ENCODE results near the gene RNGTT.
A peak's percentile ranks its signal among the peaks of the same experiment; 100 is the strongest.
"Not testable (repeated sequence)": the region's sequence is repeated elsewhere in the genome, so short reads cannot be mapped to it uniquely, and the experiment has no call there.

Gene RNGTT

GRCh38 chr6:88741939-88742338 is 221.5 kb downstream of the RNGTT start:
- FAIRE-seq (no peak), DNase-seq (ENCODE audit: insufficient read length, low spot score) (no peak)

- DNase-seq (ENCODE audit: insufficient read length, low spot score) (no peak), FAIRE-seq (no peak)
These were observed 222.3 kb downstream of the RNGTT start for GRCh38 chr6:88741071-88741470.

DNA sequence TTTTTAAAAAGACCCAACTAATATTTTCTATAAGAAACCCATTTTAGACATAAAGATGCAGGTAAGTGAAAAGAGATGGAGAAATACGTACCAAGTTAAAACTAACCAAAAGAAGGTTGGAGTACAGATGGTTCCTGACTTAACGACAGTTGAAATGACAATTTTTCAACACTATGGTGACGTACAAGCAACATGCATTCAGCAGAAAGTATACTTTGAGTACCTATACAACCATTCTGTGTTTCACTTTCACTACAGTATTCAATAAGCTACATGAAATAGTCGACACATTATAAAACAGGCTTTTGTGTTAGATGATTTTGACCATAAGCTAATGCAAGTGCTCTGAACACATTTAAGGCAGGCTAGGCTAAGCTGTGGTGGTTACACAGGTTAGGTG is 228.9 kb downstream of the RNGTT start:
- no peak for FAIRE-seq

DNA sequence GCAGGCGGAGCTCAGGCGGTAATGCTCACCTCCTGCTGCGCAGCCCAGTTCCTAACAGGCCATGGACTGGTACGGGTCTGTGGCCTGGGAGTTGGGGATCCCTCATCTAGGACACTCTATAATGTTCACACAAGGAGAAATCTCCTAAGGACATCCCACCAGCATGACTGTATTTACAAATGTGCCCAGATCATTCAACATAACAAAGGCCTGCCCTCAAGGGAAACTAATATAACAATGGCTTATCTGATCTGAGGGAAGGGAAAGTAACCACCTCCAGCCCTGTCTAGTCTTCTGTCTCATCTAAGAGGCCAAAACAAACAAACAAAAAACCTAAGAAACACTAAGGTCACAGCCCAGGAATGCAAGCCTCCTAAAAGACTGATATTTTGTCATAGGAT is 232.8 kb downstream of the RNGTT start:
- peak; percentile 2 for DNase-seq (ENCODE audit: insufficient read length, low spot score)
- no peak for FAIRE-seq

More for the DNA sequence above, 228.9 kb downstream of the RNGTT start:
- no peak for DNase-seq (ENCODE audit: insufficient read length, low spot score)

DNA sequence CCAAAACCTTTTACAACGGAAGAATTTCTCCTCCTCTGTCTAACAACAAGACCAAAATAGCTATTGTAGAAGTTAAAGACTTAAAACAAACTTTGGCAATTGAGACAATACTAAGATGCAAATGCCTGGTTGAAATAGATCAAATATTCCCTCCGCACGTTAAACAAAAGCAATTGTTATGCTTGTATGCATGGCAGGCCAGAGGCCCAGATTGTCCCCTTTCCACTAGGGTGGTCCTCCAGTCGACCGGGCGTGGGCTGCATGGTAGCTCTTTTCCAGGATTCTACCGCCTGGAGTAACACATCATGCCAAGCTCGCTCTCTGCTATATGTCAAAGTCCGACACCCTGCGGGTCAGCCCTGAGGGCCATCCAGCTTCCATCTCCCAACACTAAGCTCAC is 234.7 kb downstream of the RNGTT start:
- DNase-seq (ENCODE audit: insufficient read length, low spot score) (no peak), FAIRE-seq (no peak)

- not testable (repeated sequence) for DNase-seq (ENCODE audit: insufficient read length, low spot score); FAIRE-seq
These were observed 237.0 kb downstream of the RNGTT start for GRCh38 chr6:88726409-88726808.

DNA sequence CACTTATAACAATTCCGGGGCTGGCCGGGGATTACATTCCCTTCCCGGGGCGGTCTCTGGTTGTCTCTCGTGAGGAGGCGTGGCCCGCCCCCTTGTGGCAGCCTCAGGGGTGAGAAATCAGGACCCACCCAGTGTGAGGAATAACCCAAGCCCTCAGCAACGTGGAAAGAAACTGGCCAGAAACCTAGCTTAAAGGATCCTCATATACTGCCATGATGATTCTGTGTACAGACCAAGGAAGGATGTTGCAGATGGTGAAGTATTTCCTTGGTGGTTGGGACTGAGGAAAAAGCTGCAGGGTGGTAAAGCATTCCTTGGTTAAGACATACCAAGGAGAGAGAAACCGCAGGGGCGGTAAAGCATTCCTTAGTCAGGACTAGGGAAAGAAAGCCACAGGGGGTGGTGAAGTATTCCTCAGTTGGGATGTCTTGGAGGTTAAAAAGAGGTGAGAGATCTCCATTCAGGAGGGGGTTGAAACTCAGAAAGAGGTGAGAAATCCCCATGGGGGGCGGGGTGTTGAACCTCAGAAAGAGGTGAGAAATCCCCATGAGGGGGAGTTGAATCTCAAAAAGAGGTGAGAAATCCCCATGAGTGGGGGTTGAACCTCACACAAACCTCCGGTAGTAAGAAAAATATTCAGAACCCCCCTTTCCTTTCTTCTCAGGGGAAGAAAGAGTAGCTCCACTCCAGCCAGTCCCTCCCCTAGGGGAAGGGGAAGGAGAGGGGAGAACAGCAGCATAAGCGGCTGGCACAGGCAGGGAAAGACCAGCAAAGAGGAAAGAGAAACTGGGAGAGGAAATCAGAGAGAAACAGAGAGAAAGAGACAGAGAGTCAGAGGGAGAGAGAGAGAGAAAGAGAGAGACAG is 238.1 kb downstream of the RNGTT start:
- DNase-seq (ENCODE audit: insufficient read length, low spot score), result no peak
- FAIRE-seq, result no peak

GRCh38 chr6:88722686-88723085 is 240.7 kb downstream of the RNGTT start:
- FAIRE-seq (no peak), DNase-seq (ENCODE audit: insufficient read length, low spot score) (no peak)

DNA sequence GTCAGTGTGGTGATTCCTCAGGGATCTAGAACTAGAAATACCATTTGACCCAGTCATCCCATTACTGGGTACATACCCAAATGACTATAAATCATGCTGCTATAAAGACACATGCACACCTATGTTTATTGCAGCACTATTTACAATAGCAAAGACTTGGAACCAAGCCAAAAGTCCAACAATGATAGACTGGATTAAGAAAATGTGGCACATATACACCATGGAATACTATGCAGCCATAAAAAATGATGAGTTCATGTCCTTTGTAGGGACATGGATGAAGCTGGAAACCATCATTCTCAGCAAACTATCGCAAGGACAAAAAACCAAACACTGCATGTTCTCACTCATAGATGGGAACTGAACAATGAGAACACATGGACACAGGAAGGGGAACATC is 247.0 kb downstream of the RNGTT start:
- DNase-seq (ENCODE audit: insufficient read length, low spot score); FAIRE-seq: not testable (repeated sequence)

DNA sequence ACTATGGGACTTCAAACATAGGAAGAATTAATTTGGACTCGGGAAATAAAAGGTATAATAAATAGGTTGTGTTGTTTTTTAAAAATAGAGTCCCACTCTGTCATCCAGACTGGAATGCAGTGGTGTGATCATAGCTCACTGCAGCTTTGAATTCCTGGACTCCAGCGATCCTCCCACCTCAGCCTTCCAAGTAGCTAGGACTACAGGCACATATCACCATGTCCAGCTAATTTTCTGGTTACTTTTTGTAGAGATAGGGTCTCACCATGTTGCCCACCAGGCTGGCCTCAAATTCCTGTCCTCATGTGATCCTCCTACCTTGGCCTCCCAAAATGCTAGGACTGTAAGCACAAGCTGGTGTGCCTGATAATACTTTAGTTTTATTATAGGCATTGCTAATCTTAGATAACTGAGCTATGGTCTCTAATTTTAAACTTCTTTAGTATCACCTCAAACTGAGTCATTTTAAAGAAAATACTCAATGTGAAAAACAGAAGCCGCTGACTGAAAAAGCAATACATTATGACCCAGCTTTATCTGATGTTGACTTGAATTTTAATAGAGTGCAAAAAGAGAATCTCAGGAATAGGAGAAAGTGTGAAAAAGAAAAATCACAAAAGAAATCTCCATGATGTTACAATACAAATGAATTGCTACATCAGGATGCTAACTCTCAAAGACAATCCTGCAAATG is 251.0 kb downstream of the RNGTT start:
- no peak for DNase-seq (ENCODE audit: insufficient read length, low spot score)

GRCh38 chr6:88709819-88710246 is 253.6 kb downstream of the RNGTT start:
- FAIRE-seq (no peak), DNase-seq (ENCODE audit: insufficient read length, low spot score) (no peak)

More for the DNA sequence above, 251.0 kb downstream of the RNGTT start:
- no peak for FAIRE-seq

GRCh38 chr6:88708197-88708744 is 255.1 kb downstream of the RNGTT start:
- no peak for FAIRE-seq
- no peak for DNase-seq (ENCODE audit: insufficient read length, low spot score)

DNA sequence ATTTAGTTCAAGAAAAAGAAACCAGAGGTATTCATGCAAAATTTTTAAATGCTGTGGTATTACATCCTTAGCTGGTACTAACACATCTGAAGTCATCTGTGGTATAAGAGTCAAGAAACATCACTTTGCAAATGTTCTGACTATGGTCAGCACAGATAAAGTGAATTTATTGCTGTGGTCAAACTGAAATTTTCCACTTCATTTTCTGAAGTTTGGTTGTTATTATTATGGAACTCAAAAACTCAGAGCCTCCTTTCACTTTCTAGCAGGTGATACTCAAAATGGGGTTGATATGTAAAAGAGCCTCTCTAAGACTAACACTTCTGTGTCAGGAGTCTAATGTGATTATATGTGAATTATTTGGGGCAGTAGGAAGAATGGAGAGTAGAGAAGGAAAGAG is 257.8 kb downstream of the RNGTT start:
- FAIRE-seq (no peak), DNase-seq (ENCODE audit: insufficient read length, low spot score) (no peak)

- no peak for FAIRE-seq
- no peak for DNase-seq (ENCODE audit: insufficient read length, low spot score)
These were observed 258.4 kb downstream of the RNGTT start for GRCh38 chr6:88704980-88705379.

DNA sequence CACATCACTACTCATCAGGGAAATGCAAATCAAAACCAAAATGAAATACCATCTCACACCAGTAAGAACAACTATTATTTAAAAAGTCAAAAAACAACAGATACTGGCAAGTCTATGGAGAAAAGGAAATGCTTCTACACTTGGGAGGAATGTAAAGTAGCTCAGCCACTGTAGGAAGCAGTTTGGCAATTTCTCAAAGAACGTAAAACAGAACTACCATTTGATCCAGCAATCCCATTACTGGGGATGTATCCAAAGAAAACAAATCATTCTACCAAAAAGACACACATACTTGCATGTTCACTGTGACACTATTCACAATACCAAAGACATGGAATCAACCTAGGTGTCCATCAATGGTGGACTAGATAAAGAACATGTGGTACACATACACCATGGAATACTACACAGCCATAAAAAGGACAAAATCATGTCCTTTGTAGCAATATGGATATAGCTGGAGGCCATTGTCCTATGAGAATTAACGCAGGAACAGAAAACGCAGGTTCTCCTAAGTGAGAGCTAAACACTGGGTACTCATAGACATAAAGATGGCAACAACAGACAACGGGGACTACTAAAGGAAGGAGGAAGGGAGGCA is 260.4 kb downstream of the RNGTT start:
- FAIRE-seq (peak; percentile 36), DNase-seq (ENCODE audit: insufficient read length, low spot score) (no peak)

DNA sequence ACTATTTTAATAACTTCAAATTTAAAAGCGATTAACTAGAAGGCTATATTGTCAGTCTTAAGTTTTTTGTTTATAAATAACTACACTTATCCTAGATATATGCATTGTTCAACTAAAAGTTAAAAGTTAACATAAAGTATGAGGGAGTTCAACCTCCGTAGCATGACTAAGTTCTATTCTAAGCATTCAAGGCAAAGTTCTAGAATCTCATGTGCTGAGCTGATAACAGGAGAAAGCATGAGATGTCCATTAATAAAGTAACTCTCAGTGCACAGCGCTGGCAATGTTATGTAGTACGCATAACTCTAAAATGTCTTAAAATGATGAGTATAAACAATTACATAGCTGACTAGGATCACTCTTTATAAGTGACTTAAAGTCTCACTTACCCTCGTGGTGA is 264.8 kb downstream of the RNGTT start:
- DNase-seq (ENCODE audit: insufficient read length, low spot score) (no peak), FAIRE-seq (no peak)

- FAIRE-seq, result no peak
- no peak for DNase-seq (ENCODE audit: insufficient read length, low spot score)
These were observed 267.5 kb downstream of the RNGTT start for GRCh38 chr6:88695937-88696336.

DNA sequence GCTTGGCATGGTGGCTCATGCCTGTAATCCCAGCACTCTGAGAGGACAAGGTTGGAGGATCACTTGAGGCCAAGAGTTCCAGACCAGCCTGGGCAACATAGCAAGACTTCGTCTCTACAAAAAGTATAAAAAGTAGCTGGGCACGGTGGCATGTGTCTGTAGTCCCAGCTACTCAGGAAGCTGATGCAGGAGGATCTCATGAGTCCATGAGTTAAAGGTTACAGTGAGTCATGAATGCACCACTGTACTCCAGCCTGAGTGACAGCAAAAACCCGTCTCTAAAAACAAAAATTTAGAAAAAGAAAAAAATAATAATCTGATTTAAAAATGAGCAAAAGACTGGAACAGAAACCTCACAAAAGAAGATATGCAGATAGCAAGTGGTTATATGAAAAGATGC is 279.7 kb downstream of the RNGTT start:
- DNase-seq (ENCODE audit: insufficient read length, low spot score), result no peak
- FAIRE-seq, result no peak

DNA sequence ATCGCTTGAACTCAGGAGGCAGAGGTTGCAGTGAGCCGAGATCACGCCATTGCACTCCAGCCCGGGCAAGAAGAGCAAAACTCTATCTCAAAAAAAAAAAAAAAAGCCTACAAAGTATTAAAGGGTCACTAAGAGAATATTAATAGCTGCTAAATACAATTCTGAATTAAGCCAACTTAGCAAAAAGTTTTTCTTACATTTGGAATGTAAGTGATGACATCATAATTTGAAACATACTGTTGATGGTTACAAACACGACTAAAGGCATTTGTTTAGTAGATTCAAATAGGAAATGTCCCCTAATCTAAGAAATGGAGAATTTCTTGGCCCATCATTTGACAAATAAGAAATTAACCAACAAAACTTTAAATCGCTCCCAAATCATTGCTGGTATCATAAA is 282.8 kb downstream of the RNGTT start:
- DNase-seq (ENCODE audit: insufficient read length, low spot score), result no peak
- no peak for FAIRE-seq

GRCh38 chr6:88679841-88680240 is 283.6 kb downstream of the RNGTT start:
- FAIRE-seq, result no peak
- DNase-seq (ENCODE audit: insufficient read length, low spot score), result no peak

DNA sequence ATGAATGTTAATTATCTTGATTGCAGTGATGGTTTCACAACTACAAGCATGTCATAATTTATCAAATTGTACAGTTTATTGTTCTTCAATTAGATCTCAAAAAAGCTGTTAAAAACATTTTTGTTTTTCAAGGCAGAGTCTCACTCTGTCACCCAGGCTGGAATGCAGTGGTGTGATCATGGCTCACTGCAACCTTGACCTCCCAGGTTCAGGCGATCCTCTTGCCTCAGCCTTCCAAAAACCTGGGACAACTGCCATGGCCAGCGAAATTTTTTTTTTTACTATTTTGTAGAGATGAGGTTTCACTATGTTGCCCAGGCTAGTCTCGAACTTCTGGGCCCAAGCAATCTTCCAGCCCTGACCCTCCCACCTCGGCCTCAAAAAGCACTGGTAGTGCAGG is 286.1 kb downstream of the RNGTT start:
- no peak for FAIRE-seq

More for the DNA sequence above, 286.1 kb downstream of the RNGTT start:
- no peak for DNase-seq (ENCODE audit: insufficient read length, low spot score)

Measured in HTR-8/SVneo (cell line).